Sigmoid colon (tissue), 7 donors: Measurements from ENCODE around the gene PHKG2. TPM values are rescaled to one million over a fixed set of nuclear protein-coding genes. Genes with fewer than 3 reads are reported as not detected.

Experiments
- DNase-seq: peaks from one replicate; pipeline ENCODE4 v3.0.0-alpha.2; 2019
- H3K27ac ChIP-seq, 4 donors: fragments of 200-600 bp; sonication (generic); one replicate each; pipeline ENCODE4 v1.5.1; 2016 to 2019; ENCODE audit warnings: mild to moderate bottlenecking in 1 of 4
- H3K27me3 ChIP-seq, 3 donors: fragments of 200-600 bp; sonication (generic); one replicate each; pipeline ENCODE4 v1.5.1; 2019; ENCODE audit warnings: mild to moderate bottlenecking in 1 of 3
- H3K36me3 ChIP-seq, 4 donors: fragments of 200-600 bp; sonication (generic); one replicate each; pipeline ENCODE4 v1.5.1; 2016 to 2019
- H3K4me1 ChIP-seq, 4 donors: fragments of 200-600 bp; sonication (generic); one replicate each; pipeline ENCODE4 v1.5.1; 2017 to 2019
- H3K4me3 ChIP-seq, 4 donors: fragments of 200-600 bp; sonication (generic); one replicate each; pipeline ENCODE4 v1.5.1; 2017 to 2019; ENCODE audit warnings: mild to moderate bottlenecking in 2 of 4, moderate library complexity in 1 of 4
- H3K9me3 ChIP-seq, 4 donors: fragments of 200-600 bp in 3 of 4; sonication (generic) in 3 of 4; one replicate each; pipeline versions ENCODE4 v1.5.1 to v1.6.1; 2013 to 2019
- CTCF ChIP-seq, 4 experiments: fragments of 450-650 bp in 3 of 4; fragments of 200-600 bp in 1 of 4; IDR thresholded peaks; one replicate each; pipeline ENCODE4 v1.5.1; 2016 to 2019; ENCODE audit warnings: antibody characterized with exemption in 4 of 4, mild to moderate bottlenecking in 3 of 4, moderate library complexity in 2 of 4
- EP300 ChIP-seq, 4 donors: sonication (generic); formaldehyde crosslinking; IDR thresholded peaks; one replicate each; pipeline ENCODE4 v1.6.1; 2017; ENCODE audit warnings: antibody characterized with exemption in 4 of 4
- POLR2A ChIP-seq, 2 donors: fragments of 450-650 bp; IDR thresholded peaks; one replicate each; pipeline ENCODE4 v1.6.1; 2016; ENCODE audit warnings: antibody characterized with exemption in 2 of 2, mild to moderate bottlenecking in 2 of 2, moderate library complexity in 2 of 2
- POLR2AphosphoS5 ChIP-seq, 4 donors: sonication (generic); formaldehyde crosslinking; IDR thresholded peaks; one replicate each; pipeline ENCODE4 v1.6.1; 2017; ENCODE audit warnings: antibody characterized with exemption in 4 of 4
- WGBS, 2 donors: extraction: QIAGEN DNeasy Blood & Tissue Kit; methylation state at CpG; one replicate each; pipeline ENCODE4 v1.1.7; 2013; 5-methylcytosine and 5-hydroxymethylcytosine counted together
- intact Hi-C: fragments of 100-400 bp; cut with DNase I; formaldehyde crosslinking; loops from one replicate; pipeline ENCODE4 v1.15.1; 2023
- polyA plus RNA-seq, 3 donors: library from polyadenylated mRNA; stranded (reverse); fragments of 200-250 nt; gene quantifications; one replicate each; pipeline ENCODE4 v1.2.3, GENCODE V29; 2013
- total RNA-seq, 4 donors: library from RNA; depleted of rRNA; stranded (reverse); fragments of >200 nt; gene quantifications; one replicate each; pipeline ENCODE4 v1.1.0, GENCODE V29; 2016
- donor health status: healthy with polysubstance abuse.
- donor health status: Bipolar disorder and iron deficiency.
- donor health status: healthy.

PHKG2 gene
- total and polyA plus RNA-seq, 7 donors = 19.2 to 45.0 (median 23.8) TPM

GRCh38 chr16:30760001-30760559 lies 11.9 kb downstream of the PHKG2 start:
- Histone ChIP-seq H3K36me3 (peaks cover 11 to 41% (median 20%) of the 10 kb centered on the region in 4 donors), H3K27ac (no peak overlapping the region), H3K9me3 (no peaks in the 10 kb centered on the region), H3K4me1 (peaks cover 0 to 33% (median 31%) of the 10 kb centered on the region in 4 donors), H3K27me3 (no peaks in the 10 kb centered on the region), H3K4me3 (no peak overlapping the region)
- peak; percentile 61 for DNase-seq
- no peak for TF ChIP-seq POLR2AphosphoS5 (IDR thresholded peaks at IDR 0.05)
- no peak for TF ChIP-seq POLR2A (IDR thresholded peaks at IDR 0.05)
- no peak for TF ChIP-seq EP300 (IDR thresholded peaks at IDR 0.05)
- TF ChIP-seq CTCF (IDR thresholded peaks at IDR 0.05) = no peak
- intact Hi-C loops = loop anchor here (5.0 kb wide), 1 partner anchor 132 kb away; the partner anchor contains the start of gene BCL7C
- 94 to 95% methylated on average over 7 of the region's 7 CpGs for WGBS, 2 donors

- intact Hi-C loops = loop anchor here (5.0 kb wide), 1 partner anchor 131 kb away; the partner anchor contains the start of gene BCL7C
- Histone ChIP-seq H3K27ac (peak overlapping the region; percentile 89 to 96 (median 92)), H3K4me3 (peak overlapping the region; percentile 75 to 95 (median 84)), H3K27me3 (no peaks in the 10 kb centered on the region), H3K36me3 (peaks cover 18 to 42% (median 27%) of the 10 kb centered on the region in 4 donors), H3K9me3 (no peaks in the 10 kb centered on the region), H3K4me1 (peaks cover 0 to 33% (median 31%) of the 10 kb centered on the region in 4 donors)
- TF ChIP-seq EP300 (IDR thresholded peaks at IDR 0.05) (no peak), CTCF (IDR thresholded peaks at IDR 0.05) (no peak), POLR2A (IDR thresholded peaks at IDR 0.05) (no peak), POLR2AphosphoS5 (IDR thresholded peaks at IDR 0.05) (no peak)
- DNase-seq = no peak
- whole genome bisulfite sequencing, 2 donors = 27 to 30% methylated on average over 26 of the region's 26 CpGs
Observed at GRCh38 chr16:30760577-30761426, 12.6 kb downstream of the PHKG2 start.

- H3K4me3 ChIP-seq = peak overlapping the region; percentile 75 to 95 (median 84)
- peaks cover 0 to 33% (median 31%) of the 10 kb centered on the region in 4 donors for H3K4me1 ChIP-seq
- H3K9me3 ChIP-seq = no peaks in the 10 kb centered on the region
- DNase-seq = no peak
- no peaks in the 10 kb centered on the region for H3K27me3 ChIP-seq
- TF ChIP-seq CTCF (IDR thresholded peaks at IDR 0.05) = no peak
- intact Hi-C loops = loop anchor here (5.0 kb wide), 1 partner anchor 131 kb away; the partner anchor contains the start of gene BCL7C
- H3K36me3 ChIP-seq = peaks cover 25 to 42% (median 32%) of the 10 kb centered on the region in 4 donors
- WGBS, 2 donors = 0 to 1% methylated on average over 64 of the region's 64 CpGs
- H3K27ac ChIP-seq = peak overlapping the region; percentile 89 to 96 (median 92)
Observed at GRCh38 chr16:30761427-30761927, 13.3 kb downstream of the PHKG2 start.

GRCh38 chr16:30761928-30762902 lies 14.0 kb downstream of the PHKG2 start, which contains the start of the genes CFAP119 and RNF40:
TSS of gene CFAP119 (minus strand) at chr16:30762062. CDS start at chr16:30761748, 314 bp downstream.
TSS of gene RNF40 (plus strand) at chr16:30762322. CDS start at chr16:30762546, 224 bp downstream.
- H3K4me1 ChIP-seq = peaks cover 0 to 33% (median 31%) of the 10 kb centered on the region in 4 donors
- intact Hi-C loops = loop anchor here (2.0 to 5.0 kb wide), 2 partner anchors 13 to 130 kb away; partner anchors contain the start of genes BCL7C and PHKG2
- peak within 1 kb of the TSS; percentile 89 to 96 (median 92) for H3K27ac ChIP-seq
- TF ChIP-seq POLR2A (IDR thresholded peaks at IDR 0.05) = peak; percentile 90 to 91
- TF ChIP-seq EP300 (IDR thresholded peaks at IDR 0.05) = peak in 1 of 4 donors; percentile 31
- TF ChIP-seq POLR2AphosphoS5 (IDR thresholded peaks at IDR 0.05) = peak; percentile 94 to 98 (median 98)
- TF ChIP-seq CTCF (IDR thresholded peaks at IDR 0.05) = no peak
- no peaks in the 10 kb centered on the region for H3K27me3 ChIP-seq
- H3K9me3 ChIP-seq = no peaks in the 10 kb centered on the region
- 0 to 1% methylated on average over 60 of the region's 60 CpGs for WGBS, 2 donors
- peak; percentile 99 for DNase-seq
- H3K36me3 ChIP-seq = peaks cover 32 to 43% (median 36%) of the 10 kb centered on the region in 4 donors
- H3K4me3 ChIP-seq = peak within 1 kb of the TSS; percentile 75 to 95 (median 84)
